ENCODE data around the gene PDE4A. TPM values are rescaled to one million over a fixed set of nuclear protein-coding genes. Genes with fewer than 3 reads are reported as not detected.
A peak's percentile ranks its signal among the peaks of the same experiment; 100 is the strongest.

The PDE4A gene
- total RNA-seq, 1 donor = 5.1 TPM

- peaks cover 19% of the 10 kb centered on the region for H3K27me3 ChIP-seq (ENCODE audit: insufficient read depth, low read length)
- no peaks in the 10 kb centered on the region for H3K79me2 ChIP-seq (ENCODE audit: insufficient read depth, low read length)
- H3K4me2 ChIP-seq (ENCODE audit: insufficient read depth, low read length) = no peak overlapping the region
- no peaks in the 10 kb centered on the region for H3K36me3 ChIP-seq (ENCODE audit: insufficient read depth, low read length)
- peak; percentile 61 for TF ChIP-seq CTCF (IDR thresholded peaks at IDR 0.05; ENCODE audit: extremely low read depth, low read depth, low read length)
- no peaks in the 10 kb centered on the region for H3K4me1 ChIP-seq (ENCODE audit: insufficient read depth, low read length)
- peak; percentile 91 for DNase-seq (ENCODE audit: insufficient read length, low spot score, missing footprints)
- H2AFZ ChIP-seq (ENCODE audit: low read length) = no peak overlapping the region
- no peak overlapping the region for H3K4me3 ChIP-seq (ENCODE audit: insufficient read depth, low read length)
- H3K27ac ChIP-seq (ENCODE audit: low read depth, low read length) = no peak overlapping the region
- no peaks in the 10 kb centered on the region for H4K20me1 ChIP-seq (ENCODE audit: insufficient read depth, low read length)
- H3K9me3 ChIP-seq (ENCODE audit: low read depth, low read length) = no peaks in the 10 kb centered on the region
Observed at GRCh38 chr19:10510301-10510802, 90.0 kb downstream of the PDE4A start.

- TF ChIP-seq CTCF (IDR thresholded peaks at IDR 0.05; ENCODE audit: extremely low read depth, low read depth, low read length) = no peak
- Histone ChIP-seq H3K36me3 (ENCODE audit: insufficient read depth, low read length) (no peaks in the 10 kb centered on the region), H3K27me3 (ENCODE audit: insufficient read depth, low read length) (peaks cover 22% of the 10 kb centered on the region), H3K4me3 (ENCODE audit: insufficient read depth, low read length) (no peak overlapping the region), H3K27ac (ENCODE audit: low read depth, low read length) (no peak overlapping the region), H2AFZ (ENCODE audit: low read length) (no peak overlapping the region), H3K4me1 (ENCODE audit: insufficient read depth, low read length) (peaks cover 15% of the 10 kb centered on the region), H3K79me2 (ENCODE audit: insufficient read depth, low read length) (no peaks in the 10 kb centered on the region), H3K9me3 (ENCODE audit: low read depth, low read length) (no peaks in the 10 kb centered on the region), H4K20me1 (ENCODE audit: insufficient read depth, low read length) (no peaks in the 10 kb centered on the region), H3K4me2 (ENCODE audit: insufficient read depth, low read length) (no peak overlapping the region)
- no peak for DNase-seq (ENCODE audit: insufficient read length, low spot score, missing footprints)
Observed at GRCh38 chr19:10513223-10513622, 92.9 kb downstream of the PDE4A start.

GRCh38 chr19:10514211-10515145, 94.1 kb downstream of the PDE4A start:
- H3K4me3 ChIP-seq (ENCODE audit: insufficient read depth, low read length) = no peak overlapping the region
- H4K20me1 ChIP-seq (ENCODE audit: insufficient read depth, low read length) = no peaks in the 10 kb centered on the region
- no peaks in the 10 kb centered on the region for H3K9me3 ChIP-seq (ENCODE audit: low read depth, low read length)
- no peak overlapping the region for H3K27ac ChIP-seq (ENCODE audit: low read depth, low read length)
- TF ChIP-seq CTCF (IDR thresholded peaks at IDR 0.05; ENCODE audit: extremely low read depth, low read depth, low read length) = no peak
- H3K4me1 ChIP-seq (ENCODE audit: insufficient read depth, low read length) = peaks cover 18% of the 10 kb centered on the region
- H3K4me2 ChIP-seq (ENCODE audit: insufficient read depth, low read length) = no peak overlapping the region
- no peak overlapping the region for H2AFZ ChIP-seq (ENCODE audit: low read length)
- no peaks in the 10 kb centered on the region for H3K36me3 ChIP-seq (ENCODE audit: insufficient read depth, low read length)
- no peaks in the 10 kb centered on the region for H3K79me2 ChIP-seq (ENCODE audit: insufficient read depth, low read length)
- peaks cover 33% of the 10 kb centered on the region for H3K27me3 ChIP-seq (ENCODE audit: insufficient read depth, low read length)
- no peak for DNase-seq (ENCODE audit: insufficient read length, low spot score, missing footprints)

- Histone ChIP-seq H3K4me1 (ENCODE audit: insufficient read depth, low read length) (peaks cover 18% of the 10 kb centered on the region), H3K4me2 (ENCODE audit: insufficient read depth, low read length) (no peak overlapping the region), H3K79me2 (ENCODE audit: insufficient read depth, low read length) (no peaks in the 10 kb centered on the region), H3K27me3 (ENCODE audit: insufficient read depth, low read length) (peaks cover 34% of the 10 kb centered on the region), H3K9me3 (ENCODE audit: low read depth, low read length) (no peaks in the 10 kb centered on the region), H2AFZ (ENCODE audit: low read length) (no peak overlapping the region), H3K36me3 (ENCODE audit: insufficient read depth, low read length) (no peaks in the 10 kb centered on the region), H3K27ac (ENCODE audit: low read depth, low read length) (no peak overlapping the region), H3K4me3 (ENCODE audit: insufficient read depth, low read length) (no peak overlapping the region), H4K20me1 (ENCODE audit: insufficient read depth, low read length) (no peaks in the 10 kb centered on the region)
- no peak for TF ChIP-seq CTCF (IDR thresholded peaks at IDR 0.05; ENCODE audit: extremely low read depth, low read depth, low read length)
- peak; percentile 61 for DNase-seq (ENCODE audit: insufficient read length, low spot score, missing footprints)
Observed at GRCh38 chr19:10516064-10516385, 95.7 kb downstream of the PDE4A start.

All from osteoblast (primary cell).